ENCODE measurements around the gene SNTG2.

SNTG2 gene

DNA sequence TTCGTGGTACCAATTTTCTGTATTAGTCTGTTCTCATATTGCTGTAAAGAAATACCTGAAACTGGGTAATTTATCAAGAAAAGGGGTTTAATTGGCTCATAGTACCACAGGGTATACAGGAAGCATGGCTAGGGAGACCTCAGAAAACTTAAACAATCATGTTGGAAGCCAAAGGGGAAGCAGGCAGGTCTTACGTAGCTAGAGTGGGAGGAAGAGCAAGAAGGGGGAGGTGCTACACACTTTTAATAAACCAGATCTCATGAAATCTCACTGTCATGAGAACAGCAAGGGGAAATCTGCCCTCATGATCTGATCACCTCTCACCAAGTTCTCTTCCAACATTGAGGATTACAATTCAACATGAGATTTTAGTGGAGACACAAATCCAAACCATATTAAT, 235.8 kb downstream of the SNTG2 start:
- no peak overlapping the region for H3K4me2 ChIP-seq (ENCODE audit: low read depth, low read length, poor library complexity, severe bottlenecking)
- no peaks in the 10 kb centered on the region for H3K27me3 ChIP-seq (ENCODE audit: insufficient read depth, low read length, poor library complexity, severe bottlenecking)
- no peaks in the 10 kb centered on the region for H4K20me1 ChIP-seq (ENCODE audit: insufficient read depth, low read length, poor library complexity, severe bottlenecking)
- no peak for TF ChIP-seq EZH2phosphoT487 (IDR thresholded peaks at IDR 0.05; ENCODE audit: borderline replicate concordance)
- TF ChIP-seq CTCF (conservative IDR thresholded peaks at IDR 0.05; ENCODE audit: low read length): no peak
- no peak overlapping the region for H2AFZ ChIP-seq (ENCODE audit: low read length)
- no peaks in the 10 kb centered on the region for H3F3A ChIP-seq (ENCODE audit: low read depth)
- H3K36me3 ChIP-seq (ENCODE audit: insufficient read depth, low read length): no peaks in the 10 kb centered on the region
- H3K4me3 ChIP-seq (ENCODE audit: low read length, poor library complexity, severe bottlenecking): no peak overlapping the region
- no peaks in the 10 kb centered on the region for H3K79me2 ChIP-seq (ENCODE audit: insufficient read depth, low read length)
- no peaks in the 10 kb centered on the region for H3K4me1 ChIP-seq (ENCODE audit: insufficient read depth, low read length, poor library complexity, severe bottlenecking)
- no peak overlapping the region for H3K9ac ChIP-seq (ENCODE audit: low read depth, low read length, poor library complexity, severe bottlenecking)
- no peaks in the 10 kb centered on the region for H3K9me2 ChIP-seq (replicated peaks; ENCODE audit: low read depth, low read length)
- peaks cover 6% of the 10 kb centered on the region; the same call in 1 of the 2 replicates for H3K9me3 ChIP-seq (ENCODE audit: insufficient read depth, low read depth, low read length)

DNA sequence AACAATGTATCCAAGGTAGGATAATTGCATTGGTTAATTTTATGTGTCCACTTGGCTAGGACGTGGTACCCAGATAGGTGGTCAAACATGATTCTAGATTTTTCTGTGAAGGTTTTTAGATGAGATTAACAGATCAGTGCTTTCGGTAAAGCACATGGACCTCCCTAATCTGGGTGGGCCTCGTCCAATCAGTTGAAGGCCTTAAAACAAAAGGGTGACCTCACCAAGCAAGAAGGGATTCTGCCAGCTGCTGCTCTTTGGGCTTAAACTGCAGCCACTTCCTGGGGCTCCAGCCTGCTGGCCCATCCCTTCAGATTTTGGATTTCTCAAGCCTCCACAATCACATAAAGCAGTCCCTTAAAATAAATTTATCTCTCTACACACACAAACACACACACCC, 236.5 kb downstream of the SNTG2 start:
- Histone ChIP-seq H2AFZ (ENCODE audit: low read length) (no peak overlapping the region), H3K4me2 (ENCODE audit: low read depth, low read length, poor library complexity, severe bottlenecking) (no peak overlapping the region), H3K4me3 (ENCODE audit: low read length, poor library complexity, severe bottlenecking) (no peak overlapping the region), H3K4me1 (ENCODE audit: insufficient read depth, low read length, poor library complexity, severe bottlenecking) (no peaks in the 10 kb centered on the region), H3K79me2 (ENCODE audit: insufficient read depth, low read length) (no peaks in the 10 kb centered on the region), H3F3A (ENCODE audit: low read depth) (no peaks in the 10 kb centered on the region), H3K9me2 (replicated peaks; ENCODE audit: low read depth, low read length) (no peaks in the 10 kb centered on the region), H3K9ac (ENCODE audit: low read depth, low read length, poor library complexity, severe bottlenecking) (no peak overlapping the region), H3K9me3 (ENCODE audit: insufficient read depth, low read depth, low read length) (peaks cover 6% of the 10 kb centered on the region; the same call in 1 of the 2 replicates), H3K27me3 (ENCODE audit: insufficient read depth, low read length, poor library complexity, severe bottlenecking) (no peaks in the 10 kb centered on the region), H3K36me3 (ENCODE audit: insufficient read depth, low read length) (no peaks in the 10 kb centered on the region), H4K20me1 (ENCODE audit: insufficient read depth, low read length, poor library complexity, severe bottlenecking) (no peaks in the 10 kb centered on the region)
- TF ChIP-seq EZH2phosphoT487 (IDR thresholded peaks at IDR 0.05; ENCODE audit: borderline replicate concordance): no peak
- TF ChIP-seq CTCF (conservative IDR thresholded peaks at IDR 0.05; ENCODE audit: low read length): no peak

GRCh38 chr2:1192121-1192520, 241.5 kb downstream of the SNTG2 start:
- Histone ChIP-seq H3K36me3 (ENCODE audit: insufficient read depth, low read length) (no peaks in the 10 kb centered on the region), H3K4me2 (ENCODE audit: low read depth, low read length, poor library complexity, severe bottlenecking) (no peak overlapping the region), H3K79me2 (ENCODE audit: insufficient read depth, low read length) (no peaks in the 10 kb centered on the region), H3K4me1 (ENCODE audit: insufficient read depth, low read length, poor library complexity, severe bottlenecking) (no peaks in the 10 kb centered on the region), H3K9me3 (ENCODE audit: insufficient read depth, low read depth, low read length) (peaks cover 11% of the 10 kb centered on the region; the same call in 1 of the 2 replicates), H3K27me3 (ENCODE audit: insufficient read depth, low read length, poor library complexity, severe bottlenecking) (no peaks in the 10 kb centered on the region), H3K9me2 (replicated peaks; ENCODE audit: low read depth, low read length) (no peaks in the 10 kb centered on the region), H2AFZ (ENCODE audit: low read length) (no peak overlapping the region), H4K20me1 (ENCODE audit: insufficient read depth, low read length, poor library complexity, severe bottlenecking) (no peaks in the 10 kb centered on the region), H3F3A (ENCODE audit: low read depth) (no peaks in the 10 kb centered on the region), H3K4me3 (ENCODE audit: low read length, poor library complexity, severe bottlenecking) (no peak overlapping the region), H3K9ac (ENCODE audit: low read depth, low read length, poor library complexity, severe bottlenecking) (no peak overlapping the region)
- no peak for TF ChIP-seq CTCF (conservative IDR thresholded peaks at IDR 0.05; ENCODE audit: low read length)
- TF ChIP-seq EZH2phosphoT487 (IDR thresholded peaks at IDR 0.05; ENCODE audit: borderline replicate concordance): no peak
